ENCODE results near the gene RAB10. TPM values are rescaled to one million over a fixed set of nuclear protein-coding genes. Genes with fewer than 3 reads are reported as not detected.

RAB10 gene
- total RNA-seq, 6 donors from 2014 or later, result 81.7 to 139 (median 106) TPM

- peaks cover 24 to 37% (median 27%) of the 10 kb centered on the region in 4 donors for H3K4me1 ChIP-seq
- ATAC-seq (ENCODE audit: low FRiP score in 2 of 2) (peak; percentile 42 to 61), DNase-seq (peak in 1 of 2 donors; percentile 72)
- H3K27ac ChIP-seq, result peak overlapping the region in 1 of 4 donors; percentile 84
- no peak overlapping the region for H3K4me3 ChIP-seq
- 75 to 79% methylated on average over 5 of the region's 5 CpGs for WGBS, 2 donors
- no peaks in the 10 kb centered on the region for H3K36me3 ChIP-seq
- H3K27me3 ChIP-seq, result no peaks in the 10 kb centered on the region
- H3K9me3 ChIP-seq, result no peaks in the 10 kb centered on the region
- TF ChIP-seq, protein P1, sequence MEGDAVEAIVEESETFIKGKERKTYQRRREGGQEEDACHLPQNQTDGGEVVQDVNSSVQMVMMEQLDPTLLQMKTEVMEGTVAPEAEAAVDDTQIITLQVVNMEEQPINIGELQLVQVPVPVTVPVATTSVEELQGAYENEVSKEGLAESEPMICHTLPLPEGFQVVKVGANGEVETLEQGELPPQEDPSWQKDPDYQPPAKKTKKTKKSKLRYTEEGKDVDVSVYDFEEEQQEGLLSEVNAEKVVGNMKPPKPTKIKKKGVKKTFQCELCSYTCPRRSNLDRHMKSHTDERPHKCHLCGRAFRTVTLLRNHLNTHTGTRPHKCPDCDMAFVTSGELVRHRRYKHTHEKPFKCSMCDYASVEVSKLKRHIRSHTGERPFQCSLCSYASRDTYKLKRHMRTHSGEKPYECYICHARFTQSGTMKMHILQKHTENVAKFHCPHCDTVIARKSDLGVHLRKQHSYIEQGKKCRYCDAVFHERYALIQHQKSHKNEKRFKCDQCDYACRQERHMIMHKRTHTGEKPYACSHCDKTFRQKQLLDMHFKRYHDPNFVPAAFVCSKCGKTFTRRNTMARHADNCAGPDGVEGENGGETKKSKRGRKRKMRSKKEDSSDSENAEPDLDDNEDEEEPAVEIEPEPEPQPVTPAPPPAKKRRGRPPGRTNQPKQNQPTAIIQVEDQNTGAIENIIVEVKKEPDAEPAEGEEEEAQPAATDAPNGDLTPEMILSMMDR (IDR thresholded peaks at IDR 0.05), result no peak
- peak in 1 of 2 donors; percentile 39 for TF ChIP-seq POLR2AphosphoS5 (IDR thresholded peaks at IDR 0.05)
Measured at GRCh38 chr2:26000561-26001082, 33.3 kb upstream of the RAB10 start.

DNA sequence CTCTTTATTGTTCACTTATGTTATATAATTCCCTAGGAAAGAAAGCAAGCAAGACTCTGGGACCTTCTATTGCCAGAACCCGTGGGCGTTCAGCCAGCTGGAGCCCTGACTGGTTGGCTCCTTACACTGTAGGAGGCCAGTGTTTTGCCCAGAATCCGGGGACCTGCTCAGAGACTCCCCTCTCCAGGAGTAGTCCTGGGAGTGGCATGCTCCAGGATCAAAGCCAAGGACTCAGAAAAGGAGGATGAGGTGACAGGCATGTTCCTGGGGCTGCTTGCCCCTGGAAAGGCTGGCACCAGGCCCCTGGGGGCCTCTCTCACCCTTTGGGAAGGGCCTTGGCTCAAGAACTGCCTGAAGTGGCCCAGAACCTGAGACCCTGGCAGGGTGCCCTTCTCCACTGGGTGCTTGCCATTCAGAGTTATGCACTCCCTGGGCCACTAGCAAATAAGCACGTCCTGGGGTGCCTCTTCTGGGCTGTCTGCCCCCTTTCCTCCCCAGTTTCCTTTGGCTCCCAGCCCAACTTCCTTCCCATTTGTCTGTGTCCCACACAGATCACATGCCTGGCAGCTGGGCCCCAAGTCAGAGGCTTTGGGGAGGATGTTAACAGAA lies 32.0 kb upstream of the RAB10 start:
- Histone ChIP-seq H3K27ac (peak overlapping the region; percentile 72 to 84 (median 74)), H3K27me3 (no peaks in the 10 kb centered on the region), H3K36me3 (no peaks in the 10 kb centered on the region), H3K9me3 (no peaks in the 10 kb centered on the region), H3K4me1 (peaks cover 24 to 37% (median 27%) of the 10 kb centered on the region in 4 donors), H3K4me3 (no peak overlapping the region)
- ATAC-seq (ENCODE audit: low FRiP score in 2 of 2) (peak; percentile 64 to 81), DNase-seq (peak; percentile 36 to 81)
- TF ChIP-seq, protein P1 (IDR thresholded peaks at IDR 0.05), result no peak
- TF ChIP-seq POLR2A (IDR thresholded peaks at IDR 0.05) (no peak), EP300 (IDR thresholded peaks at IDR 0.05) (no peak), POLR2AphosphoS5 (IDR thresholded peaks at IDR 0.05) (no peak)
- WGBS, 2 donors, result 22 to 30% methylated on average over 3 of the region's 4 CpGs

DNA sequence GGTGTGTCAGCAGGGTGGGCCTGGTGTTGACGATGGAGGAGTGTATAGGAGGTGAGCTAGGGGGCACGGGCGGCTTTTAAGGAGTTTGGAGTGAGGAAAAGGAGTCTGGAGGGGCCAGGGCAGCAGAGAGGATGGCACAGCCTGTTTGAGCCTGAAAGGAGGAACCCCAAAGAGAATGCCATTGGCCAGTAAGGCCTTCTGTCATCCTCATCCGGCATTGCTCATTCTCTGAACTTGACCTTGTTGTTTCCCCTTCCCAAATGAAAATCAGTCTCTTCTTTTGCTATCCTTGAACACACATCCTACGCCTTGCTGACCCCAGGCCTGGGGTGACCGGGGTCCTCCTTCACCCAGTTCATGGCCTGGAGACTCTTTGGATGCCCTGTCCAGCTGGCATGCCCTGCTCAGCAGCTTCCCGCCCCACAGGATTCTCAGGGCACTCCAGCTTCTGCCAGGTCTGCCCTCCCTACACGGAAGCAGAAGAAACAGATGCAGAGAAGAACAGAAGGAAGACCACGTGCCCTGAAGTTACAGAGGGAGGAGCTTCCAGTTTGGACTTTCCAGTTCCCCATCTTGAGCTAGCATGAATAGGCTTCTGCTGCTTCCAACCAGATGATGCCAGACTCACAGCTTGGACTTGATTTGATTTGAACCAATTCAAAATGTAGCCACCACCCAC lies 31.1 kb upstream of the RAB10 start:
- WGBS, 2 donors, result 69 to 73% methylated on average over 7 to 9 of the region's 9 CpGs
- Histone ChIP-seq H3K9me3 (no peaks in the 10 kb centered on the region), H3K27me3 (no peaks in the 10 kb centered on the region), H3K36me3 (no peaks in the 10 kb centered on the region), H3K27ac (peak overlapping the region in 3 of 4 donors; percentile 72 to 84 (median 74)), H3K4me3 (no peak overlapping the region), H3K4me1 (peaks cover 22 to 37% (median 26%) of the 10 kb centered on the region in 4 donors)
- TF ChIP-seq POLR2AphosphoS5 (IDR thresholded peaks at IDR 0.05) (peak in 1 of 2 donors; percentile 33), POLR2A (IDR thresholded peaks at IDR 0.05) (peak in 1 of 4 donors; percentile 61), EP300 (IDR thresholded peaks at IDR 0.05) (no peak)
- TF ChIP-seq, protein P1 (IDR thresholded peaks at IDR 0.05), result no peak
- ATAC-seq (ENCODE audit: low FRiP score in 2 of 2) (peak; percentile 72 to 87), DNase-seq (peak in 1 of 2 donors; percentile 73)

DNA sequence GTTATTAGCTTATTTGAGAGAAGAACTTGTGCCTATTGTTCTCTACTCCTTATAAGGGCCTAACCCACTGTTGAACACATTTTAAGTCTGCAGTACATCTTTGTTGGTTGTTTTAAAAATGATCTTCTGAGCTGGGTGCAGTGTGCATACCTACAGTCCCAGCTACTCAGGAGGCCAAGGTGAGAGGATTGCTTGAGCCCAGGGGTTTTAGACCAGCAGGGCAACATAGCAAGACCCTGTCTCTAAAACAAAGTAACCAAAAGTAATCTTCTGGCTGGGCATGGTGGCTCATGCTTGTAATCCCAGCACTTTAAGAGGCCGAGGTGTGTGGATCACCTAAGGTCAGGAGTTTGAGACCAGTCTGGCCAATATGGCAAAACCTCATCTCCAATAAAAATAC lies 25.8 kb upstream of the RAB10 start:
- WGBS, 2 donors, result 100% methylated on average over 1 of the region's 1 CpG
- TF ChIP-seq, protein P1 (IDR thresholded peaks at IDR 0.05), result no peak
- TF ChIP-seq EP300 (IDR thresholded peaks at IDR 0.05), result no peak
- no peak for TF ChIP-seq POLR2A (IDR thresholded peaks at IDR 0.05)
- no peak for TF ChIP-seq POLR2AphosphoS5 (IDR thresholded peaks at IDR 0.05)
- Histone ChIP-seq H3K4me3 (no peak overlapping the region), H3K9me3 (no peaks in the 10 kb centered on the region), H3K36me3 (no peaks in the 10 kb centered on the region), H3K27me3 (no peaks in the 10 kb centered on the region), H3K4me1 (peaks cover 14 to 30% (median 26%) of the 10 kb centered on the region in 4 donors), H3K27ac (peak overlapping the region; percentile 42 to 74 (median 60))
- no peak for DNase-seq
- no peak for ATAC-seq (ENCODE audit: low FRiP score in 2 of 2)

Measured in upper lobe of left lung (tissue), 6 donors.